ELR (cell line): ENCODE measurements around the gene WDR91.
A peak's percentile ranks its signal among the peaks of the same experiment; 100 is the strongest.
"Not testable (repeated sequence)": the region's sequence is repeated elsewhere in the genome, so short reads cannot be mapped to it uniquely, and the experiment has no call there.

Experiments used
- DNase-seq: peaks from one replicate; pipeline ENCODE4 v3.0.0-alpha.2; 2015; ENCODE audit warnings: low read depth

The WDR91 gene

GRCh38 chr7:135211179-135211945, at the start of gene WDR91:
TSS of gene WDR91 (minus strand) at chr7:135211526. CDS start at chr7:135211502, 24 bp downstream.
- DNase-seq = peak; percentile 87

GRCh38 chr7:135260470-135260869, 49.1 kb upstream of the WDR91 start:
- DNase-seq = no peak

GRCh38 chr7:135259702-135260101, 48.4 kb upstream of the WDR91 start:
- no peak for DNase-seq

- no peak for DNase-seq
Observed at GRCh38 chr7:135258585-135258984, 47.3 kb upstream of the WDR91 start.

GRCh38 chr7:135257790-135258189, 46.5 kb upstream of the WDR91 start:
- no peak for DNase-seq

GRCh38 chr7:135253851-135254771, 42.8 kb upstream of the WDR91 start:
- peak; percentile 74 for DNase-seq

- no peak for DNase-seq
Observed at GRCh38 chr7:135251496-135252391, 40.4 kb upstream of the WDR91 start.

GRCh38 chr7:135248546-135248945, 37.2 kb upstream of the WDR91 start:
- no peak for DNase-seq

GRCh38 chr7:135247746-135248471, 36.6 kb upstream of the WDR91 start:
- DNase-seq = no peak

GRCh38 chr7:135246191-135246825, 35.0 kb upstream of the WDR91 start:
- DNase-seq = no peak

GRCh38 chr7:135245226-135246190, 34.2 kb upstream of the WDR91 start:
- DNase-seq = no peak

- no peak for DNase-seq
Observed at GRCh38 chr7:135242096-135242684, 30.9 kb upstream of the WDR91 start.

GRCh38 chr7:135240441-135240840, 29.1 kb upstream of the WDR91 start:
- no peak for DNase-seq

- no peak for DNase-seq
Observed at GRCh38 chr7:135239263-135239662, 27.9 kb upstream of the WDR91 start.

- no peak for DNase-seq
Observed at GRCh38 chr7:135238112-135238744, 26.9 kb upstream of the WDR91 start.

GRCh38 chr7:135236727-135237126, 25.4 kb upstream of the WDR91 start:
- DNase-seq = no peak

- no peak for DNase-seq
Observed at GRCh38 chr7:135235841-135236240, 24.5 kb upstream of the WDR91 start.

GRCh38 chr7:135234727-135235126, 23.4 kb upstream of the WDR91 start:
- DNase-seq = no peak

GRCh38 chr7:135234095-135234494, 22.8 kb upstream of the WDR91 start:
- DNase-seq = not testable (repeated sequence)
